Raji (cell line): ENCODE data around the gene OR7G2.

Experiments
- POLR2A ChIP-seq: IDR thresholded peaks from 2 replicates; pipeline ENCODE4 v1.6.1; 2011; ENCODE audit warnings: low read depth, low read length, control low read depth; ENCODE audit not compliant: insufficient read depth

Gene OR7G2

DNA sequence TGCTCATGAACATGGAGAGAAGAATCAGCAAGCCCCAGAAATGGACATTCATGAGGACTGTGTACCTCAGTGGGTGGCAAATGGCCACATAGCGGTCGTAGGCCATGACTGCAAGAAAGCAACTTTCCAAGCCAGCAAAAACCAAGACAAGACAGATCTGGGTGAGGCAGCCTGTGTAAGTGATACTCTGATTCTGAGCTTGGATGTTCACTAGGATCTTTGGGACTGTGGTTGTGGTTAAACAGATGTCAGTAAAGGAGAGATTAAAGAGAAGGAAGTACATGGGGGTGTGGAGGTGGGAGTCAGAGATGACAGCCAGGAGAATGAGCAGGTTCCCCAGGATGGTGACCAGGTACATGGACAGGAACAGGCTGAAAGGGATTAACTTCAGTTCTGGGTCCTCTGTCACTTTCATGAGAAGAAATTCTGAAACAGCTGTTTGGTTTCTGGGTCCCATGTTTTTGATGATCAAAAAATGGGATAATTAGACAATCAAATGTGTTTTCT, 8.1 kb upstream of the OR7G2 start, which contains the start of gene OR7G1:
Gene OR7G1 (minus strand): TSS at position 457 of the 507 bp plus-strand sequence. CDS start 0 bp downstream, at position 457.
- TF ChIP-seq POLR2A, result no peak

DNA sequence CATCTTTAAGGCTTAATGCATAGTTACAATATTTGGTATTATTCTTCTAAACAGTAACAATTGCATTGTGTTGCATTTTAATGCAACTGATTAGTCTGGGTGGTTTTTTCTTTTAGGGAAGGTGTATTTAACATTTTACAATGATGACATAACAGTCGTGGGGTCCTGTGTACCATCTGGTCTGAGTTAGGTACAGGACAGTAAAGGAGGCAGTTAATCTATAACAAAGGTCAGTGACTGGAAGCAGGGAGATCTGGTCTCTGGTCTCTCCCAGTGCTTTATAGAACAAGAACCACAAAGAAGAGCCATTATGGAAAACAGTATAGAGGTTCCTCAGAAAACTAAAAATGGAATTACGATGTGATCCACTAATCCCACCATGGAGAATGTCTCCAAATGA, 2.7 kb upstream of the OR7G2 start:
- no peak for TF ChIP-seq POLR2A

DNA sequence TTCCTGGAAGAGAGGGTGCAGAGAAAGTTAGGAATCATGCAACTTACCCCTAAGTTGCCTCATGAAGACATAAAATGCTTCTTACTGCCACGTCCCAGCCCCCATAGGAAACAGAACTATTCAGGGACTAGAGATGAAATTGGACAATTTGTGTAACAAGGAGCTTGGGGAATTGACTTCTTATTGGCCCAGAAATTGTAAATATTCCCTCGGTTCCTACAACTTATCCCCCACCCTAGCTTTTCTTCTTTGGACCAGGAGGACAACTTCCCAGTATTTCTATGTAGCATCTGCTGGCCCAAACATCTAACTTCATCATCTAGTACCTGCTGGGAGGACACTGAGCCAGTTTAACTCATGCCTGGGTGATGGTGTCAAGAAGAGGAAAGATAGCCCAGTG, 20.5 kb downstream of the OR7G2 start, which contains the start of gene OR1M1:
Gene OR1M1 (plus strand): TSS at position 301 of the 400 bp plus-strand sequence. CDS start 6,184 bp downstream, outside the sequence.
- no peak for TF ChIP-seq POLR2A

DNA sequence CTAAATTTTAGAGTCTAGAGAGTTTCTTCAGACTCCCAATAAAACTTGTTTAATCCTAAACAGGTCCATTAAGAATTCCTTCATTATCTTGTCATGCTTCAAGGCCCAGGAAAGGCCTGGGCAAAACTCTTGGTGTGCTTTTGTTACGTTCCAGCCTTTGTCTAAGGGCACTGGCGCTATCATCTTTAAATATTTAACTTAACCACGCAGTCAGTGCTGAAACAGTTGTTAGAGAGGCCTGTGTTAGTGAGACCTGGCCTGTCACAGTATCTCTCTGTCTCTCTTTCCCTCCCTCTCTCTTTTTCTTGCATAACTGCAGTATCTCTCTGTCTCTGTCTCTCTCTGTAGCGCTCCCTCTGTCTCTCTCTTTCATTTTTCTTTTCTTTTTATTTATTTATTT, 28.6 kb downstream of the OR7G2 start:
- TF ChIP-seq POLR2A, result no peak

DNA sequence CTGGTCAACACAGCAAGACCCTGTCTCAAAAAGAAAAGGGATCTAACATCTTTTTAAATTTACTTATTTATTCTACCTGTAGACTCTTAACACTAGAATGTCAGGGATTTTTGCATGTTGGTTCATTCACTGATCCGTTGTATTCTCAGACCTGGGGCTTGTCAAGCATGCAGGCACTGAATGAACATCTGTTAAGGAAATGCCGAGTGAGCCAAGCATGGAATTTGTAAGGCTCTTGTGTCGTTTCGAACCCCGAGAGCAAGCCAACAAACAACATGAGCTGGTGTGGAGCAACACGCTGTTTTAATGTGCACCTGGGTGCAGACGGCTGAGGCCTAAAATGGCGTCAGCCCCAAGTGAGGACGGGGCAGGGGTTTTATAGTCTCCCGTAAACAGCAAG, 30.4 kb downstream of the OR7G2 start:
- TF ChIP-seq POLR2A, result no peak

DNA sequence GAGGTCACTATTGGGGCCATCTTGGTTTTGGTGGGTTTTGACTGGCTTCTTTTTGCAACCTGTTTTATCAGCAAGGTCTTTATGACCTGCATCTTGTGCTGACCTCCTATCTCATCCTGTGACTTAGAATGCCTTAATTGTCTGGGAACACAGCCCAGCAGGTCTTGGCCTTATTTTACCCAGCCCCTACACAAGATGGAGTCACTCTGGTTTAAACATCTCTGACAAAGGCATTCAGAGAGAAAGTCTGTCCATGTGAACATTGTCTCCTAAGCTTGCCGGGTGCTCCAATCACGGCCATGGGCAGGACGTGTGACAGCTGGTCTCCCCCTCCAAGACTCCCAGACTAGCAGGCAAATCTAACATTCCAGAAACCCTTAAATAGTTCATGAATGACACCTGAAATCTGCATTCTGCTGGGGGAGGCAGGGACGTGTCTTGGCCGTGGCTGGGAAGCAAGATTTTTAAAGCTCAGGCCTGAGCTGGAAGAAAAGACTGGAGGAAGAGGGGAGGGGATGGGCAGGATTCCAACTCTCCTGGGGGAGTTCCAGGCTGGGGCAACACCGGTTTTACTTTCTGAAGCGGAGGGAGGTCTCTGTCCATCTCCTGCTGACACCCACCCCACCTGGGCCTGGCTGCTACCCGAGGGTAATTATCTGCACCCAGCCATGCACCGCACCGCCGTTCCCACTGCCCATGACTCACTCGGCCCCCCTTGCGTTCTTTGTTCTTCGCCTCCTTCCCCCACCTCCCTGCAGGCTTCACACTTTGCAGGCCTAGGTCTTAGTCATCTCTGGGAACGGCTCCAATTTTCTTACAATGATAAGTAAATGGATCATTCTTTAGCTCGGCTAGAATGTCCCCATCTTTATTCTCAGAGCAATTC, 32.0 kb downstream of the OR7G2 start:
- TF ChIP-seq POLR2A, result no peak

DNA sequence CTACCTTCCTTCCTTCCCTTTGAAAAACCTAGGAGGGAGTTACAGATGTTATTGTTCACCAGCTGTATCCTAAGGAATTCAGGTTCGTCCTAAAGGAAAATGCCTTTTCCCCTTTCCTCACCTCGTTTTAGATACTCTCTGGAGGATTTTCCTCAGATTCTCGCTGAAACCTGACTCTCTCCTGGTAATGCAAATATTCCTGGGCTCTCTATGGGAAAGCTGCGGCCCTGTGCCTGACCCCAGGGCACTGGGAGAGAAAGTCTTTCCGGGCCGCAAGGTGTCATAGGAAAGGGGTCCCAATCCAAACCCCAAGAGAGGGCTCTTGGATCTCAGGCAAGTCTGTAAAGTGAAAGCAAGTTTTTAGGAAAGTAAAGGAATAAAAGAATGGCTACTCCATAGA, 33.5 kb downstream of the OR7G2 start:
- TF ChIP-seq POLR2A, result no peak

DNA sequence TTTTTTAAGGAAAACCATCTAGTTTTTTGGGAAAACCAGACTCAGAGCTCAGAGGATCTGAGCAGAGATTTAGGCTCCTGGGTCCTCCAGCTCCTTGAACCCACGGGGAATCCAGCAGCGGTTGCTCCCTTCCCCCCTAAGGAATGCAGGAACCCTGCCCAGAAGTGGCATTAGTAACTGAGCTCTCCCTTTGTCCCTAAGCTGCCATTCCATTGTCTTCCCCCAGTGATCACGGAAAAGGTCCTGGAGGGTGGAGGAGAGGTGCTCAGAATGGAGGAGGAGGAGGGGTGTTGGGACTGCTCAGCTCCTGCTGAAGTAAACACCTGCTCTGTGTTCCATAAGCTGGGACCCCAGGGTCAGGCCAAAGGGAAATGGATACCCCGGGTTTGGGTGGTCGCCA, 37.2 kb downstream of the OR7G2 start:
- no peak for TF ChIP-seq POLR2A

DNA sequence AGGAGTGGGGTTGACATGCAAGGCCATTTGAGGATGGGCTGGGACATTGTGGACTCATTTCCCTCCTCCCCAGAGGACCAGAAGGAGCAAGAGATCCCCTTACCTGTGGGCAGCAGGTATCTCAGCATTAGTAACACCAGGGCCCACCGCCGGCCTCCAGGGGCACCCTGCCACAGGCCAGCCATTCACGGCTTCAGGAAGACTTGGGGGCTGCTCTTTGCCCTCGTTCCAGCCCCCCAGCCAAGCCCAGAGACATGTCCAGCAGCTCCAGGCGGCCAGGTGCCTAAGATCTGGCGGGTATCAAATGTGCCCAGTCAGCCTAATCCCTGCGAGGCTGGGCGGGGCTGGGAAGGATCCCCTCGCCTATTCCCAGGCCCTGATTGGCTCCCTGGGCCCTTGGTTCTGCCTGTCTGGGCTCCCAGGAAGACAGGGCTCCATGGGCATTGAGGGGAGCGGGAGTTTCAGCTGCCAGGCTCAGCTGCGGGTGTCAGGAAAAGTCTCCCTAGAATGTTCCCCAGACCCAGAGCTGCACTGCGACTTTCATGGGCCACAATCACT, 41.7 kb downstream of the OR7G2 start:
- no peak for TF ChIP-seq POLR2A

DNA sequence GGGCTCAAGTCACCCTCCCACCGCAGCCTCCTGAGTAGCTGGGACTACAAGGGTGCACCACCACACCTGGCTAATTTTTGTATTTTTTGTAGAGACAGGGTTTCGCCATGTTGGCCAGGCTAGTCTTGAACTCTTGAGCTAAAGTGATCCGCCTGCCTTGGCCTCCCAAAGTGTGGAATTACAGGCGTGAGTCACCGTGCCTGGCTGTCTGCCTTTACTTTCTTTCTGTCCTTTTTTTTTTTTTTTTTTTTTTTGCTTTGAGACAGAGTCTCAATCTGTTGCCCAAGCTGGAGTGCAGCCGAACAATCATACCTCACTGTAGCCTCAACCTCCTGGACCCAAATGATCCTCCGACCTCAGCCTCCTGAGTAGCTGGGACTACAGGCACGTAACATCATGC, 45.4 kb downstream of the OR7G2 start:
- no peak for TF ChIP-seq POLR2A

DNA sequence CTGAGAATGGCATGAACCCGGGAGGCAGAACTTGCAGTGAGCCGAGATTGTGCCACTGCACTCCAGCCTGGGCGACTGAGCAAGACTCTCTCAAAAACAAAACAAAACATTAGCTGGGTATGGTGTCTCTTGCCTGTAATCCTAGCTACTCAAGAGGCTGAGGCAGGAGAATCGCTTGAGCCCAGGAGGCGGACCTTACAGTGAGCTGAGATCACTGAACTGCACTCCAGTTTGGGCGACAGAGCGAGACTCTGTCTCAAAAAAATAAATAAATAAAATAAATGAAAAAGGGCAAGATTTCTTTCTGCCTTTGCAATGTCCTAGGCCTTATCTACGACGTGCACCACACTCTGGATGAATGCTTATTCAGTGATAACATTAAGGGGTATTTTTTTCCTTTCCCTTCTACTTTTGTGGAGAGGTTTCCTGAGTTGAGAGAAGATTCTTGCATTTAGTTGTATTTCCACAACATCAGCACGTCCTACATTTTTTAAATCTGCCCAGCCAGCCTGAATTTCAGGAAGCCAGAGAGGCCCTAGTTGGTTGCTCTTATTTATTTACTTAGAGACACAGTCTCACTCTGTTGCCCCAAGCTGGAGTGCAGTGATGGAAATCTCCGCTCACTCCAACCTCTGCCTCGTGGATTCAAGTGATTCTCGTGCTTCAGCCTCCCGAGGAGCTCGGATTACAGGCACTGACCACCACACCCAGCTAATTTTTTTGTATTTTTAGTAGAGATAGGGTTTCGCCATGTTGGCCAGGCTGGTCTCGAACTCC, 46.5 kb downstream of the OR7G2 start:
- TF ChIP-seq POLR2A, result no peak

DNA sequence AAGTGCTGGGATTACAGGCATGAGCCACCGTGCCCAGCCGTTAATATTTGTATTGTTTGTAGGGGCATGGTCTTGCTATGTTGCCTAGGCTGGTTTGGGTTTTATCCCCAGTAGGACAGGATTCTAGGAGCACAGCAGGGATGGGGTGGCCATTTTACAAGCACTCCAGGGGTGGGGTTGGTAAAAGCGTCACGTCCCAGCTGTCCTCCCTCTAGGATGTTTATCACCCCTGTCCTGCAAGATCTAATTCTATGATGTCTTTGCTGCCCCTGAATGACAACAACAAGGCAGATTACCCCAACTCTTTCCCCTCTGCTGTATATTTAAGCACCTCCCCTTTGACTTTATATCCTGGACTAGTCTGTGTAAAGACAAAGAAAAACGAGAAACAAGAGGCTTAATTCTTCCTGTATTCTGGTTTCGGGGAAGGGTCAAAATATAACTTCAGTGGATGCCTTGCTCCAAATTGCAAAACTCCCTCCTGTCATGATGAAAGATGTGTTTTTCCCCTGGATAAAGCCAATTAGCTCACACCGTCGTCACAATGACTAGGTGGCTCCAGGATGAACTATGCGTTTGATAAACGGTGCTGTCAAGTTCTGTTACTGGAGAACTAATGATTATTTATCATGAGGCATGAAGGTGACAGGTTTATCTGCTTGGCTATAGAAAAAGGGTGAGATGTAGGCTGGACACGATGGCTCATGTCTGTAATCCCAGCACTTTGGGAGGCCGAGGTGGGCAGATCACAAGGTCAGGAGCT, 48.2 kb downstream of the OR7G2 start:
- TF ChIP-seq POLR2A, result no peak

DNA sequence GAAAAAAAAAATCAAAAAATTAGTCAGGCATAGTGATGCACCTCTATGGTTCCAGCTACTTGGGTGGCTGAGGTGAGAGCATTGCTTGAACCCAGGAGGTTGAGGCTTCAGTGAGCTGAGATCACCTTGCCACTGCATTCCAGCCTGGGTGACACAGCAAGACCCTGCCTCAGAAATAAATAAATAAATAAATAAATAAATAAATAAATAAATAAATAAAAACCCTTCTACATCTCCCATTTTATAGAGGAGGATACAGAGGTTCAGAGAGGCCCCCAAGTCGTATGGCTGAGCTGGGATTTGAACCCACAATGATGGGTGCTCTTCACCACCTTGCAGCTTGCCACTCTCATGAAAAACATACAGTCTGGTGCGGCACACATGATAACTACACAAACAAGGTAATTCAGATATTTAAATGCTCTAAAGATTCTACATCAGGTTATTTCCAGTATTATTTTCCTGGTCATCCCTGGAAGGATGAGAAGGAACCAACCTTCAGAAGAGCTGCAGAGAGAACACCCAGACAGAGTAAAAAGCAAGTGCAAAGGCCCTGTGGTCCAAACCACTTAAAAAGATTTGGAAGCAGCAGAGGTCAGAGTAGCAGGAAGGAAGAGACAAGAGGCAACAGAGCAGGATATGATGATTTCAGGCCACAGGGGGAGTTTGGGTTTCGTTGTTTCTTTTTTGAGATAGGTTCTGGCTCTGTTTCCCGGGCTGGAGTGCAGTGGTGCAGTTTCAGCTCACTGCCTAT, 49.6 kb downstream of the OR7G2 start:
- TF ChIP-seq POLR2A, result no peak

DNA sequence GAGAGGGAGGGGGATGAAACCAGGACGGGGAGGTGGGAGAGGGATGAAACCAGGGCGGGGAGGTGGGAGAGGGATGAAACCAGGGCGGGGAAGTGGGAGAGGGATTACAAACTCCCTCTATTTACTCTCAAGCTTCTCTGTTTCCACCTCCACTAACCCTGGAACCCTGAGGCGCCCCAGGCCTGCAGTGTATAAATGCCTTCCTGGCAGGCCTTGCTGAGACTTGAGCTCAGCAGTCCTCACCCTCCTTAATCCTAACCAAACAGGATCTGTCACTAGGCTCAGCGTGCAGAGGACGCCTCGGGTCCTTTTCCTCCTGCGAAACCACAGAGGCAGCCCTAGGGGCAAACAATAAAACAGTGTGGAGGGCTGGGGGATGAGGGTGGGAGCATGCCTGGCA, 52.5 kb downstream of the OR7G2 start:
- no peak for TF ChIP-seq POLR2A

DNA sequence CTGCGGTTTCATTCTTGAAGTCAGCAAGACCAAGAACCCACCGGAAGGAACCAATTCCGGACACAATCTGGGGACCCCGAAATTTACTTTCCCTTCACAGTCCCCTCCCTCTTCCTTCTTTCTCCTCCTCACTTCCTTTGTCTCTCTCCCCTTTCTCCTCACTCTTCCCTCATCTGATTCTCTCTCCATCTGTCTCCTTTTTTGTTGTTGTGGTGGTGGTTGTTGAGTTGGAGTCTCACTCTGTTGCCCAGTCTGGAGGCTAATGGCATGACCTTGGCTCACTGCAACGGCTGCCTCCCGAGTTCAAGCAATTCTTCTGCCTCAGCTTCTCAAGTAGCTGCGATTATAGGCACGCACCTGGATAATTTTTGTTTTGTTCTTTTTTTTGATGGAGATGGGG, 53.1 kb downstream of the OR7G2 start:
- no peak for TF ChIP-seq POLR2A

DNA sequence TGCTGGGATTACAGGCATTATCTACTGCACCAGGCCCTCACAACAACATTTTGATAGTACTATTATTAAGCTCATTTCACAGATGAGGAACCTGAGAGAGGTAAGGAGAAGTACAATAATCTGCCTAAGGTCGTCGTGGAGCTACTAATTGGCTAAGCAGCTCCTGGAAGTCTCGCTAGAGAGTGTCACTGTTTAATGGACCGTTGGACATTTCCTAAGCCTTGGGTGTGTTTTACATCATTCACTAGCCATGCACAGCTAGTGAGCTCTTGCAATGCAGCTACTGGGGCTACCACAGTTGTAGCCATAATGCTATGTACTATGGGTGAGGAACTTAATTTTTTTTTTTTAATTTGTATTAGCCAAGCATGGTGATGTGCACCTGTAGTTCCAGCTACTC, 54.4 kb downstream of the OR7G2 start:
- no peak for TF ChIP-seq POLR2A
